ENCODE measurements around the gene PASK. TPM values are rescaled to one million over a fixed set of nuclear protein-coding genes. Genes with fewer than 3 reads are reported as not detected.

PASK gene
- total RNA-seq, 2 experiments from 2014 or later, result 26.8 to 84.3 TPM

GRCh38 chr2:241091734-241092445 is 57.4 kb downstream of the PASK start:
- no peak overlapping the region for H3K4me3 ChIP-seq (ENCODE audit: low read depth, low read length, poor library complexity, severe bottlenecking)
- H3K27ac ChIP-seq (ENCODE audit: low read depth, low read length, poor library complexity, severe bottlenecking), result no peak overlapping the region
- peaks cover 93% of the 10 kb centered on the region for H3K36me3 ChIP-seq (ENCODE audit: insufficient read depth, low read length)
- no peaks in the 10 kb centered on the region for H3K79me2 ChIP-seq (ENCODE audit: insufficient read depth, low read depth, low read length)
- H3K9me2 ChIP-seq (ENCODE audit: insufficient read depth, low read length), result no peaks in the 10 kb centered on the region
- ChIA-PET CTCF (ENCODE audit: unreplicated experiment) (no interaction called here), POLR2A (no interaction called here)
- TF ChIP-seq EZH2phosphoT487 (IDR thresholded peaks at IDR 0.05; ENCODE audit: borderline replicate concordance, low read depth, low read length), result no peak
- no peak for TF ChIP-seq CTCF (conservative IDR thresholded peaks at IDR 0.05; ENCODE audit: low read length)
- BruUV-seq (replicated peaks), result no TSS peak
- no peak overlapping the region for H3K4me2 ChIP-seq (ENCODE audit: low read length)
- no peak for DNase-seq (ENCODE audit: low spot score)
- no peaks in the 10 kb centered on the region for H3K9me3 ChIP-seq (ENCODE audit: low read length)
- intact Hi-C loops (cut with micrococcal nuclease; ENCODE audit: unreplicated experiment), result no loop called here
- H3K4me1 ChIP-seq (ENCODE audit: insufficient read depth, low read length, poor library complexity, severe bottlenecking), result peaks cover 7% of the 10 kb centered on the region
- no peaks in the 10 kb centered on the region for H4K20me1 ChIP-seq (ENCODE audit: insufficient read depth, low read length)
- H2AFZ ChIP-seq (ENCODE audit: low read length), result no peak overlapping the region

DNA sequence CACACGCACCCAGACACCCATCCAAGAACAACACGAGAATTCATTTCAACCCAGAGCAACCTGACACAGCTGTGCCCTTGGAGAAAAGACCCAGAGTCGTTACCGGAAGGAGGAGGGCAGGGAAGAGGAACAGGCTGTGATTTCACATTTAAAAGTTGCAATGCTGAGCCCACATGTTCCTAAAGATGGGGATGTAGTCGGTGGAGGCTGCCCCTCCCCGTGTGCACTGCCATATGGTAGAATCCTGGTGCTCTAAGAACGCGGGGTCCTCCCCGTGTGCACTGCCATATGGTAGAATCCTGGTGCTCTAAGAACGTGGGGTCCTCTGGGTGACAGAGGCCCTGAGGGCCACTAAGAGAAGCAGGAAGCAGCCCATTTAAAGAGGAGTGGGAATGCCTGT is 58.1 kb downstream of the PASK start:
- no peaks in the 10 kb centered on the region for H3K9me3 ChIP-seq (ENCODE audit: low read length)
- TF ChIP-seq CTCF (conservative IDR thresholded peaks at IDR 0.05; ENCODE audit: low read length) (no peak), EZH2phosphoT487 (IDR thresholded peaks at IDR 0.05; ENCODE audit: borderline replicate concordance, low read depth, low read length) (no peak)
- H3K4me2 ChIP-seq (ENCODE audit: low read length), result no peak overlapping the region
- no TSS peak for BruUV-seq (replicated peaks)
- H3K4me1 ChIP-seq (ENCODE audit: insufficient read depth, low read length, poor library complexity, severe bottlenecking), result peaks cover 7% of the 10 kb centered on the region
- intact Hi-C loops (cut with micrococcal nuclease; ENCODE audit: unreplicated experiment), result no loop called here
- DNase-seq (ENCODE audit: low spot score), result no peak
- H4K20me1 ChIP-seq (ENCODE audit: insufficient read depth, low read length), result no peaks in the 10 kb centered on the region
- no peak overlapping the region for H3K4me3 ChIP-seq (ENCODE audit: low read depth, low read length, poor library complexity, severe bottlenecking)
- POLR2A ChIA-PET, result no interaction called here
- H3K27ac ChIP-seq (ENCODE audit: low read depth, low read length, poor library complexity, severe bottlenecking), result no peak overlapping the region
- H3K79me2 ChIP-seq (ENCODE audit: insufficient read depth, low read depth, low read length), result no peaks in the 10 kb centered on the region
- CTCF ChIA-PET (ENCODE audit: unreplicated experiment), result no interaction called here
- H3K36me3 ChIP-seq (ENCODE audit: insufficient read depth, low read length), result peaks cover 93% of the 10 kb centered on the region
- no peak overlapping the region for H2AFZ ChIP-seq (ENCODE audit: low read length)
- no peaks in the 10 kb centered on the region for H3K9me2 ChIP-seq (ENCODE audit: insufficient read depth, low read length)
